GM06990 (cell line): ENCODE results near the gene SLC35A2.

Source experiments
- DNase-seq: peaks from one replicate; pipeline ENCODE4 v3.0.0-alpha.2; 2011; ENCODE audit not compliant: insufficient read length; ENCODE audit errors: extremely low read depth
- H3K27me3 ChIP-seq: replicated peaks from 2 replicates; pipeline ENCODE4 v1.6.0; 2011; ENCODE audit warnings: low read length; ENCODE audit not compliant: control insufficient read depth, insufficient read depth
- H3K36me3 ChIP-seq: 2 replicates; pipeline ENCODE4 v1.5.1; 2011; ENCODE audit warnings: low read length; ENCODE audit not compliant: control insufficient read depth, insufficient read depth
- H3K4me3 ChIP-seq: replicated peaks from 2 replicates; pipeline ENCODE4 v1.5.1; 2011; ENCODE audit warnings: low read depth, mild to moderate bottlenecking, control low read depth, low read length
- CTCF ChIP-seq: IDR thresholded peaks from 2 replicates; pipeline ENCODE4 v1.5.1; 2011; ENCODE audit warnings: low read length, control low read depth, mild to moderate bottlenecking, inconsistent platforms; ENCODE audit not compliant: insufficient read depth, poor library complexity, severe bottlenecking

Gene SLC35A2

GRCh38 chrX:48897157-48897624 lies 14.3 kb downstream of the SLC35A2 start:
- Histone ChIP-seq H3K36me3 (peaks cover 1% of the 10 kb centered on the region), H3K4me3 (peak overlapping the region; percentile 80), H3K27me3 (no peaks in the 10 kb centered on the region)
- TF ChIP-seq CTCF: no peak
- DNase-seq: peak; percentile 71

GRCh38 chrX:48896611-48897011 lies 14.8 kb downstream of the SLC35A2 start:
- H3K36me3 ChIP-seq: peaks cover 1% of the 10 kb centered on the region
- H3K27me3 ChIP-seq: no peaks in the 10 kb centered on the region
- no peak for TF ChIP-seq CTCF
- peak overlapping the region; percentile 80 for H3K4me3 ChIP-seq
- no peak for DNase-seq

GRCh38 chrX:48894891-48895290 lies 16.6 kb downstream of the SLC35A2 start:
- Histone ChIP-seq H3K4me3 (no peak overlapping the region), H3K27me3 (no peaks in the 10 kb centered on the region), H3K36me3 (peaks cover 1% of the 10 kb centered on the region)
- DNase-seq: no peak
- no peak for TF ChIP-seq CTCF

GRCh38 chrX:48893556-48894348 lies 17.7 kb downstream of the SLC35A2 start:
- DNase-seq: no peak
- H3K4me3 ChIP-seq: no peak overlapping the region
- H3K27me3 ChIP-seq: no peaks in the 10 kb centered on the region
- TF ChIP-seq CTCF: no peak
- peaks cover 1% of the 10 kb centered on the region for H3K36me3 ChIP-seq

GRCh38 chrX:48892896-48893295 lies 18.6 kb downstream of the SLC35A2 start:
- no peak for DNase-seq
- peaks cover 1% of the 10 kb centered on the region for H3K36me3 ChIP-seq
- H3K27me3 ChIP-seq: no peaks in the 10 kb centered on the region
- TF ChIP-seq CTCF: no peak
- no peak overlapping the region for H3K4me3 ChIP-seq
